ENCODE measurements around the gene ADCY2.

Gene ADCY2

GRCh38 chr5:7363067-7363677 lies 32.8 kb upstream of the ADCY2 start:
- no peak overlapping the region for H3K9ac ChIP-seq
- H3K36me3 ChIP-seq (ENCODE audit: insufficient read depth) = no peaks in the 10 kb centered on the region
- no peak overlapping the region for H3K4me2 ChIP-seq
- H3K27ac ChIP-seq = no peak overlapping the region
- H2AFZ ChIP-seq (ENCODE audit: low read depth) = no peak overlapping the region
- TF ChIP-seq CTCF (conservative IDR thresholded peaks at IDR 0.05; ENCODE audit: low read depth, low read length) = no peak
- H3K4me1 ChIP-seq (ENCODE audit: low read depth, poor library complexity, severe bottlenecking) = no peaks in the 10 kb centered on the region
- H3K79me2 ChIP-seq (ENCODE audit: insufficient read depth, low read depth) = no peaks in the 10 kb centered on the region
- no peaks in the 10 kb centered on the region for H3K27me3 ChIP-seq (ENCODE audit: insufficient read depth, low read depth)
- no peaks in the 10 kb centered on the region for H4K20me1 ChIP-seq (ENCODE audit: insufficient read depth)
- no peak overlapping the region for H3K4me3 ChIP-seq (IDR thresholded peaks at IDR 0.05; ENCODE audit: insufficient read depth, low read depth, low read length)

GRCh38 chr5:7364226-7364875 lies 31.6 kb upstream of the ADCY2 start:
- no peak overlapping the region for H3K9ac ChIP-seq
- H3K36me3 ChIP-seq (ENCODE audit: insufficient read depth) = no peaks in the 10 kb centered on the region
- no peaks in the 10 kb centered on the region for H3K79me2 ChIP-seq (ENCODE audit: insufficient read depth, low read depth)
- no peak overlapping the region for H2AFZ ChIP-seq (ENCODE audit: low read depth)
- no peak overlapping the region for H3K27ac ChIP-seq
- no peaks in the 10 kb centered on the region for H4K20me1 ChIP-seq (ENCODE audit: insufficient read depth)
- no peak overlapping the region for H3K4me3 ChIP-seq (IDR thresholded peaks at IDR 0.05; ENCODE audit: insufficient read depth, low read depth, low read length)
- TF ChIP-seq CTCF (conservative IDR thresholded peaks at IDR 0.05; ENCODE audit: low read depth, low read length) = no peak
- H3K4me1 ChIP-seq (ENCODE audit: low read depth, poor library complexity, severe bottlenecking) = no peaks in the 10 kb centered on the region
- H3K27me3 ChIP-seq (ENCODE audit: insufficient read depth, low read depth) = no peaks in the 10 kb centered on the region
- no peak overlapping the region for H3K4me2 ChIP-seq

- Histone ChIP-seq H3K4me3 (IDR thresholded peaks at IDR 0.05; ENCODE audit: insufficient read depth, low read depth, low read length) (no peak overlapping the region), H4K20me1 (ENCODE audit: insufficient read depth) (no peaks in the 10 kb centered on the region), H3K4me2 (no peak overlapping the region), H2AFZ (ENCODE audit: low read depth) (no peak overlapping the region), H3K4me1 (ENCODE audit: low read depth, poor library complexity, severe bottlenecking) (no peaks in the 10 kb centered on the region), H3K27ac (no peak overlapping the region), H3K9ac (no peak overlapping the region), H3K36me3 (ENCODE audit: insufficient read depth) (no peaks in the 10 kb centered on the region), H3K79me2 (ENCODE audit: insufficient read depth, low read depth) (no peaks in the 10 kb centered on the region), H3K27me3 (ENCODE audit: insufficient read depth, low read depth) (no peaks in the 10 kb centered on the region)
- no peak for TF ChIP-seq CTCF (conservative IDR thresholded peaks at IDR 0.05; ENCODE audit: low read depth, low read length)
Observed at GRCh38 chr5:7367780-7368179, 28.2 kb upstream of the ADCY2 start.

- no peaks in the 10 kb centered on the region for H3K4me1 ChIP-seq (ENCODE audit: low read depth, poor library complexity, severe bottlenecking)
- H3K27me3 ChIP-seq (ENCODE audit: insufficient read depth, low read depth) = no peaks in the 10 kb centered on the region
- TF ChIP-seq CTCF (conservative IDR thresholded peaks at IDR 0.05; ENCODE audit: low read depth, low read length) = no peak
- no peak overlapping the region for H2AFZ ChIP-seq (ENCODE audit: low read depth)
- no peaks in the 10 kb centered on the region for H4K20me1 ChIP-seq (ENCODE audit: insufficient read depth)
- H3K9ac ChIP-seq = no peak overlapping the region
- no peak overlapping the region for H3K4me3 ChIP-seq (IDR thresholded peaks at IDR 0.05; ENCODE audit: insufficient read depth, low read depth, low read length)
- H3K27ac ChIP-seq = no peak overlapping the region
- no peaks in the 10 kb centered on the region for H3K79me2 ChIP-seq (ENCODE audit: insufficient read depth, low read depth)
- H3K4me2 ChIP-seq = no peak overlapping the region
- H3K36me3 ChIP-seq (ENCODE audit: insufficient read depth) = no peaks in the 10 kb centered on the region
Observed at GRCh38 chr5:7372399-7372798, 23.5 kb upstream of the ADCY2 start.

Data from KMS-11 (cell line).